A673 (cell line): ENCODE results near the gene GAS7. TPM values are rescaled to one million over a fixed set of nuclear protein-coding genes. Genes with fewer than 3 reads are reported as not detected.

ENCODE experiments used
- BruUV-seq: library from RNA; stranded (reverse); fragments of 400-500 nt; replicated peaks from 2 replicates; lab custom pipeline; 2021; lab: Mats Ljungman, UMichigan
- CTCF ChIA-PET: fragments of 300-600 bp; sonication (Branson Sonifier 250); formaldehyde crosslinking; loops from one replicate; lab custom pipeline; 2022; ENCODE audit warnings: antibody characterized with exemption; lab: Charles Lee
- POLR2A ChIA-PET: fragments of 300-600 bp; sonication (Branson Sonifier 250); formaldehyde crosslinking; loops from one replicate; lab custom pipeline; 2022; ENCODE audit warnings: antibody characterized with exemption; ENCODE audit not compliant: low non-redundant PET; lab: Charles Lee
- DNase-seq: peaks from one replicate; pipeline ENCODE4 v3.0.0-alpha.2; 2015; ENCODE audit warnings: low spot score
- H3K27ac ChIP-seq: fragments of 200-600 bp; sonication (generic); 2 replicates; pipeline ENCODE4 v1.5.1; 2016; ENCODE audit warnings: mixed run types, low read depth, mild to moderate bottlenecking, mixed read lengths, antibody characterized with exemption, low read length; ENCODE audit not compliant: poor library complexity, severe bottlenecking
- H3K27me3 ChIP-seq: fragments of 200-600 bp; sonication (generic); replicated peaks from 2 replicates; pipeline ENCODE4 v1.6.1; 2017; ENCODE audit warnings: mixed run types, low read depth, mild to moderate bottlenecking, mixed read lengths, antibody characterized with exemption, low read length; ENCODE audit not compliant: insufficient read depth, poor library complexity
- H3K36me3 ChIP-seq: fragments of 200-600 bp; sonication (generic); 2 replicates; pipeline ENCODE4 v1.6.1; 2016; ENCODE audit warnings: mixed run types, mild to moderate bottlenecking, mixed read lengths, antibody characterized with exemption, low read length; ENCODE audit not compliant: insufficient read depth, poor library complexity, severe bottlenecking
- H3K4me1 ChIP-seq: fragments of 200-600 bp; sonication (generic); 2 replicates; pipeline ENCODE4 v1.6.1; 2017; ENCODE audit warnings: mixed run types, mild to moderate bottlenecking, mixed read lengths, antibody characterized with exemption, low read length; ENCODE audit not compliant: insufficient read depth, poor library complexity, severe bottlenecking
- H3K4me3 ChIP-seq: fragments of 200-600 bp; sonication (generic); 2 replicates; pipeline ENCODE4 v1.5.1; 2016; ENCODE audit warnings: low read depth, mixed run types, mild to moderate bottlenecking, mixed read lengths, low read length; ENCODE audit not compliant: poor library complexity, severe bottlenecking
- H3K9me3 ChIP-seq: fragments of 200-600 bp; sonication (generic); 2 replicates; pipeline ENCODE4 v1.6.1; 2016; ENCODE audit warnings: mixed run types, low read depth, mild to moderate bottlenecking, mixed read lengths, antibody characterized with exemption, low read length; ENCODE audit not compliant: poor library complexity, severe bottlenecking
- EZH2 ChIP-seq: fragments of 200-600 bp; sonication (generic); IDR thresholded peaks from 2 replicates; pipeline ENCODE4 v1.6.1; 2017; ENCODE audit warnings: borderline replicate concordance, low read depth, mild to moderate bottlenecking, mixed read lengths, antibody characterized with exemption, low read length; ENCODE audit not compliant: poor library complexity, severe bottlenecking
- intact Hi-C: fragments of 100-400 bp; cut with micrococcal nuclease; formaldehyde crosslinking; loops from one replicate; pipeline ENCODE4 v1.10.0; 2022; ENCODE audit not compliant: unreplicated experiment
- total RNA-seq: library from RNA; stranded (reverse); gene quantifications from 2 replicates; pipeline ENCODE4 v1.2.3, GENCODE V29; 2021
- TF ChIP-seq, protein P1 (sequence below): fragments of 300-800, 200-600 bp; sonication (generic); conservative IDR thresholded peaks from 2 replicates; pipeline ENCODE4 v1.5.1; 2017; ENCODE audit warnings: low read depth, mild to moderate bottlenecking, antibody characterized with exemption, low read length, moderate library complexity, mixed read lengths

Gene GAS7
- total RNA-seq, 1 experiment from 2014 or later, result 2.3 TPM

DNA sequence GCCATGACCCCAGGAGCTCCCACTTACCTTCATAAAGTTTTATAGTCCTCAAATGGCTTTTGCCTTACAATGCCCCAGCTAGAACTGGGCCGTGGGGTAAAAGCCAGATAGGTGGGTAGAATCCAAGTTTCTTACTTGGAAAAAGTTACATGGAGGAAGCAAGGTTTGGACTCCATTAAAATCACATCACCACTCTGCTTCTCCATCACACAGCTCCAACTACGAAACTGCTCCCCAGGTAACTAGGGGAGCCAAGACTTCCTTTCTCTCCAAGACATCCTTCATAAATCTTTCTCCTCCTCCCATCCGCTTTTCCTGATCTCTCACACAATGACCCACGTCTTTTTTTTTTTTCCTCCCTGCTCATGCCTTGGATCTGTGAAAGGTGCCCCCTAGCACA lies 162.5 kb downstream of the GAS7 start:
- POLR2A ChIA-PET, result no interaction called here
- Histone ChIP-seq H3K36me3 (no peaks in the 10 kb centered on the region), H3K4me3 (no peak overlapping the region), H3K9me3 (no peaks in the 10 kb centered on the region), H3K27ac (no peak overlapping the region), H3K4me1 (no peaks in the 10 kb centered on the region), H3K27me3 (no peaks in the 10 kb centered on the region)
- no TSS peak for BruUV-seq
- TF ChIP-seq EZH2, result no peak
- TF ChIP-seq, protein P1, sequence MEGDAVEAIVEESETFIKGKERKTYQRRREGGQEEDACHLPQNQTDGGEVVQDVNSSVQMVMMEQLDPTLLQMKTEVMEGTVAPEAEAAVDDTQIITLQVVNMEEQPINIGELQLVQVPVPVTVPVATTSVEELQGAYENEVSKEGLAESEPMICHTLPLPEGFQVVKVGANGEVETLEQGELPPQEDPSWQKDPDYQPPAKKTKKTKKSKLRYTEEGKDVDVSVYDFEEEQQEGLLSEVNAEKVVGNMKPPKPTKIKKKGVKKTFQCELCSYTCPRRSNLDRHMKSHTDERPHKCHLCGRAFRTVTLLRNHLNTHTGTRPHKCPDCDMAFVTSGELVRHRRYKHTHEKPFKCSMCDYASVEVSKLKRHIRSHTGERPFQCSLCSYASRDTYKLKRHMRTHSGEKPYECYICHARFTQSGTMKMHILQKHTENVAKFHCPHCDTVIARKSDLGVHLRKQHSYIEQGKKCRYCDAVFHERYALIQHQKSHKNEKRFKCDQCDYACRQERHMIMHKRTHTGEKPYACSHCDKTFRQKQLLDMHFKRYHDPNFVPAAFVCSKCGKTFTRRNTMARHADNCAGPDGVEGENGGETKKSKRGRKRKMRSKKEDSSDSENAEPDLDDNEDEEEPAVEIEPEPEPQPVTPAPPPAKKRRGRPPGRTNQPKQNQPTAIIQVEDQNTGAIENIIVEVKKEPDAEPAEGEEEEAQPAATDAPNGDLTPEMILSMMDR, result no peak
- no peak for DNase-seq
- CTCF ChIA-PET, result no interaction called here
- intact Hi-C loops, result no loop called here

DNA sequence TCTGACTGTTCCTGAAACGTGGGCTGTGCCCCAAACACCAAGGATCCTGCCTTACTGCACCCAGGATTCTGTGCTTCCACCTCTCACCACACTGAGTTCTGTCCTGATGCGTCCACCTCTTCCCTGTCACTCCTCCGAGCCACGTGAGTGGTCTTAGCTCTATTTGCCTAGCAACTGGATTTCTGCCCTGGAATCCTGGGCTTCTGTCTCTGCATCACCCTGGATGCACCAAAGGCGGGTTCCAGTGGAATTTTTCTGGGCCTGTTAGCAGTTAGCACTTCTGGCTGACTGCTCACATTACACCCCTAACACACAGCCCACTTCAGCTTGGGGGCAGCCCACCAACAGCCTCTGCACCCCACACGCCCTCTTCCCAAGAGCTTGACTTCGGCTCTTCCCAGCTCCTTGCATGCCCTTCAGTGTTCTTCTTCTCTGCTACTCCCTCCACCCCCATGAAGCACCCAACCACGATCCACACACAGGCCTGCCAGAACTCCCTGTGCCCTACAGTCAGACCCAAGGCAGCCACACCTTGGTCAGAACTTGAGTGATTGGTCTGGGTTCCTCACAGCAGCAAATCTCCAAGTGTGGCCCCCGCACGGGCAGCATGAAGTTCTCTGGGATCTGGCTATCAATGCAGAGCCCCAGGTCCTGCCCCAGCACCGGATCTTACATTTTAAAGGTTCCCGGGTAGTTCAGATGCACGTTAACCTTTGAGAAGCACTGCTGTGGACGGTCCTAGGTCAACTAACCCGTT lies 163.5 kb downstream of the GAS7 start:
- no peak for TF ChIP-seq EZH2
- TF ChIP-seq, protein P1, result no peak
- Histone ChIP-seq H3K36me3 (no peaks in the 10 kb centered on the region), H3K4me3 (no peak overlapping the region), H3K4me1 (no peaks in the 10 kb centered on the region), H3K9me3 (no peaks in the 10 kb centered on the region), H3K27ac (no peak overlapping the region), H3K27me3 (no peaks in the 10 kb centered on the region)
- intact Hi-C loops, result no loop called here
- no peak for DNase-seq
- ChIA-PET POLR2A (no interaction called here), CTCF (no interaction called here)
- no TSS peak for BruUV-seq

DNA sequence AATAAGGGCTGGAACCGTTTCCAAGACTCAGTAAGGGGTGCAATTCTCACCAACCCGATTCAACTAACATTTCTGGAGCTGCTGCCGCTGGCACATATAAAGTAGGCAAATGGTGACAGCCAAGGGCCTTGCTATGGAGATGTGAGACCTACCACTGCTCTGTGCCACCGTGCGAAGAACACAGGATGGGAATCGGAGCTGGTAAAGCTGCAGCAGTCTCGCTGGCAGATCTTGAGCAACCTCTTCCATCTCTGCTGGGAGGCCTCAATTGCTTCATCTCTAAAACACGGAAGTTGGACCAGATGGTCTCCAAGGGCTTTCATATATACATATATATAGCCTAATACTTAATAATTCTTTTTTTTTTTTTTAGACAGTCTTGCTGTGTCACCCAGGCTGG lies 164.4 kb downstream of the GAS7 start:
- no peaks in the 10 kb centered on the region for H3K27me3 ChIP-seq
- TF ChIP-seq, protein P1, result no peak
- no peak for TF ChIP-seq EZH2
- ChIA-PET POLR2A (no interaction called here), CTCF (no interaction called here)
- intact Hi-C loops, result no loop called here
- H3K4me1 ChIP-seq, result no peaks in the 10 kb centered on the region
- no peak overlapping the region for H3K27ac ChIP-seq
- no TSS peak for BruUV-seq
- no peaks in the 10 kb centered on the region for H3K9me3 ChIP-seq
- DNase-seq, result no peak
- H3K4me3 ChIP-seq, result no peak overlapping the region
- H3K36me3 ChIP-seq, result no peaks in the 10 kb centered on the region
